Endodermal cell (in vitro differentiated cells): ENCODE measurements around the gene ASF1A. TPM values are rescaled to one million over a fixed set of nuclear protein-coding genes. Genes with fewer than 3 reads are reported as not detected.
"Not testable (repeated sequence)": the region's sequence is repeated elsewhere in the genome, so short reads cannot be mapped to it uniquely, and the experiment has no call there.

Experiments
- DNase-seq: peaks from one replicate; pipeline ENCODE4 v3.0.0-alpha.2; 2017
- H3K27ac ChIP-seq: 2 replicates; pipeline ENCODE4 v1.5.1; 2013; ENCODE audit warnings: mild to moderate bottlenecking, low read depth, low read length, moderate library complexity
- H3K27me3 ChIP-seq: 2 replicates; pipeline ENCODE4 v1.6.1; 2013; ENCODE audit warnings: mild to moderate bottlenecking, low read length, moderate library complexity; ENCODE audit not compliant: insufficient read depth, control insufficient read depth, poor library complexity, severe bottlenecking
- H3K36me3 ChIP-seq: 2 replicates; pipeline ENCODE4 v1.7.0; 2013; ENCODE audit warnings: mild to moderate bottlenecking, low read length, moderate library complexity; ENCODE audit not compliant: control insufficient read depth, insufficient read depth
- H3K4me1 ChIP-seq: one replicate; pipeline ENCODE4 v1.7.0; 2013; ENCODE audit warnings: low read length; ENCODE audit not compliant: control insufficient read depth, insufficient read depth
- H3K4me3 ChIP-seq: 2 replicates; pipeline ENCODE4 v1.5.1; 2013; ENCODE audit warnings: mild to moderate bottlenecking, low read length, moderate library complexity
- H3K9ac ChIP-seq: 2 replicates; pipeline ENCODE4 v1.6.1; 2013; ENCODE audit warnings: mild to moderate bottlenecking, low read length, moderate library complexity; ENCODE audit not compliant: poor library complexity, severe bottlenecking; ENCODE audit errors: extremely low read depth
- H3K9me3 ChIP-seq: 2 replicates; pipeline ENCODE4 v1.6.1; 2013; ENCODE audit warnings: mild to moderate bottlenecking, low read length, moderate library complexity; ENCODE audit not compliant: control insufficient read depth
- H3K27ac Mint-ChIP-seq: 2 replicates; pipeline ENCODE4 v1.8.0; 2020; ENCODE audit warnings: mixed read lengths
- H3K27me3 Mint-ChIP-seq: 2 replicates; pipeline ENCODE4 v1.8.0; 2021; ENCODE audit warnings: mild to moderate bottlenecking, mixed read lengths; ENCODE audit not compliant: insufficient read depth
- H3K36me3 Mint-ChIP-seq: 2 replicates; pipeline ENCODE4 v1.8.0; 2020; ENCODE audit warnings: low read depth, mixed read lengths
- H3K4me1 Mint-ChIP-seq: 2 replicates; pipeline ENCODE4 v1.8.0; 2020; ENCODE audit warnings: mixed read lengths
- H3K4me3 Mint-ChIP-seq: 2 replicates; pipeline ENCODE4 v1.8.0; 2020; ENCODE audit warnings: mild to moderate bottlenecking, moderate library complexity, mixed read lengths
- H3K9me3 Mint-ChIP-seq: 2 replicates; pipeline ENCODE4 v1.8.0; 2020; ENCODE audit warnings: mild to moderate bottlenecking, mixed read lengths
- WGBS, 2 experiments: methylation state at CpG; one replicate each; pipeline versions ENCODE4 v1.1.5 to v1.1.7; 2013; ENCODE audit warnings: missing lambda C conversion rate in 2 of 2, mixed read lengths in 1 of 2; ENCODE audit not compliant: insufficient coverage in 1 of 2, insufficient read length in 1 of 2; 5-methylcytosine and 5-hydroxymethylcytosine counted together
- total RNA-seq, 2 donors: library from RNA; stranded (reverse); fragmentation: NEBNext Ultra II Directional in 1 of 2; extraction: Animal tissue kit (Norgen Biotek cat#: 25700) in 1 of 2; gene quantifications; 2 replicates in 1 of 2; 3 replicates in 1 of 2; pipeline ENCODE4 v1.2.1, GENCODE V29; 2021
- TF ChIP-seq, protein P1 (sequence below): fragments of 200-600 bp; sonication (generic); conservative IDR thresholded peaks from 2 replicates; pipeline ENCODE4 v1.5.0; 2021; ENCODE audit warnings: antibody characterized with exemption, mild to moderate bottlenecking

Gene ASF1A
- total RNA-seq, 2 donors from 2014 or later: 44.5 to 54.9 TPM

DNA sequence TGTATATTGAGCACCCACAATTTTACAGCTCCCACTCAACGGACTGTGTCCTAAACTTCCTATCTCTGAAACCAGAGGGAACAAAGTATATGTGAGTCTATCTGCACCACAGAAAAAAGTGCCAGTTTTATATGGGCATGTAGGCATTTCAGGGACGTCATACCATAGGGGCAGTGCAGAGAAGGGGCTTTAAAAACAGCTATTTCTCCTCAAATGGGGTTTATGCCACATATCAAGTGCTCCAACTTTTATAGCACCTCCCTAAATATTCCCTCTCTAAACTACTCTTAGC is 28.9 kb upstream of the ASF1A start:
- 92 to 100% methylated on average over 1 to 2 of the region's 2 CpGs for WGBS, 2 experiments
- no peaks in the 10 kb centered on the region for H3K36me3 ChIP-seq
- no peak overlapping the region for H3K27ac ChIP-seq
- Mint-ChIP-seq H3K27ac (peak overlapping the region; percentile 20), H3K36me3 (peaks cover 18% of the 10 kb centered on the region), H3K4me3 (no peak overlapping the region), H3K9me3 (peaks cover 27% of the 10 kb centered on the region), H3K4me1 (peaks cover 8% of the 10 kb centered on the region), H3K27me3 (no peaks in the 10 kb centered on the region)
- no peaks in the 10 kb centered on the region for H3K4me1 ChIP-seq
- DNase-seq: no peak
- H3K9me3 ChIP-seq: peaks cover 28% of the 10 kb centered on the region
- H3K27me3 ChIP-seq: no peaks in the 10 kb centered on the region
- H3K4me3 ChIP-seq: no peak overlapping the region
- TF ChIP-seq, protein P1, sequence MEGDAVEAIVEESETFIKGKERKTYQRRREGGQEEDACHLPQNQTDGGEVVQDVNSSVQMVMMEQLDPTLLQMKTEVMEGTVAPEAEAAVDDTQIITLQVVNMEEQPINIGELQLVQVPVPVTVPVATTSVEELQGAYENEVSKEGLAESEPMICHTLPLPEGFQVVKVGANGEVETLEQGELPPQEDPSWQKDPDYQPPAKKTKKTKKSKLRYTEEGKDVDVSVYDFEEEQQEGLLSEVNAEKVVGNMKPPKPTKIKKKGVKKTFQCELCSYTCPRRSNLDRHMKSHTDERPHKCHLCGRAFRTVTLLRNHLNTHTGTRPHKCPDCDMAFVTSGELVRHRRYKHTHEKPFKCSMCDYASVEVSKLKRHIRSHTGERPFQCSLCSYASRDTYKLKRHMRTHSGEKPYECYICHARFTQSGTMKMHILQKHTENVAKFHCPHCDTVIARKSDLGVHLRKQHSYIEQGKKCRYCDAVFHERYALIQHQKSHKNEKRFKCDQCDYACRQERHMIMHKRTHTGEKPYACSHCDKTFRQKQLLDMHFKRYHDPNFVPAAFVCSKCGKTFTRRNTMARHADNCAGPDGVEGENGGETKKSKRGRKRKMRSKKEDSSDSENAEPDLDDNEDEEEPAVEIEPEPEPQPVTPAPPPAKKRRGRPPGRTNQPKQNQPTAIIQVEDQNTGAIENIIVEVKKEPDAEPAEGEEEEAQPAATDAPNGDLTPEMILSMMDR: no peak
- H3K9ac ChIP-seq: no peak overlapping the region

DNA sequence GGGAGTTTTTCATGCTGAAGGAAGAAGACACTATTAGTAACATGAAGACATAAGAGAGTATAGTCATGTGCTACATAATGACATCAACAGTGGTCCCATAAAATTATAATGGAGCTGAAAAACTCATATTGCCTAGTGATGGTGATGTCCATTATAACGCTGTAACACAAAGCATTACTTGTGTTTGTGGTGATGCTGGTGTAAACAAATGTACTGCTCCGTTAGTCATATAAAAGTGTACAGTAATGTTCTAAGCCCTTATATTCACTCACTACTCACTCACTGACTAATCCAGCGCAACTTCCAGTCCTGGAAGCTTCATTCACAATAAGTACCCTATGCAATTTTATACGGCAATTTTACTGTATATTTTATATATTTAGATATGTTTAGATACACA is 26.8 kb upstream of the ASF1A start:
- no peak overlapping the region for H3K27ac ChIP-seq
- H3K4me1 ChIP-seq: no peaks in the 10 kb centered on the region
- H3K4me3 ChIP-seq: no peak overlapping the region
- TF ChIP-seq, protein P1: no peak
- H3K27ac Mint-ChIP-seq: no peak overlapping the region
- no peak overlapping the region for H3K4me3 Mint-ChIP-seq
- H3K27me3 ChIP-seq: no peaks in the 10 kb centered on the region
- no peaks in the 10 kb centered on the region for H3K27me3 Mint-ChIP-seq
- no peak overlapping the region for H3K9ac ChIP-seq
- peaks cover 12% of the 10 kb centered on the region for H3K4me1 Mint-ChIP-seq
- WGBS, 2 experiments: 100% methylated on average over 2 of the region's 4 CpGs; no CpG with 5 or more reads in 1 of the 2 experiments
- H3K36me3 Mint-ChIP-seq: peaks cover 35% of the 10 kb centered on the region
- no peaks in the 10 kb centered on the region for H3K36me3 ChIP-seq
- H3K9me3 ChIP-seq: peaks cover 25% of the 10 kb centered on the region
- peaks cover 40% of the 10 kb centered on the region for H3K9me3 Mint-ChIP-seq
- no peak for DNase-seq

DNA sequence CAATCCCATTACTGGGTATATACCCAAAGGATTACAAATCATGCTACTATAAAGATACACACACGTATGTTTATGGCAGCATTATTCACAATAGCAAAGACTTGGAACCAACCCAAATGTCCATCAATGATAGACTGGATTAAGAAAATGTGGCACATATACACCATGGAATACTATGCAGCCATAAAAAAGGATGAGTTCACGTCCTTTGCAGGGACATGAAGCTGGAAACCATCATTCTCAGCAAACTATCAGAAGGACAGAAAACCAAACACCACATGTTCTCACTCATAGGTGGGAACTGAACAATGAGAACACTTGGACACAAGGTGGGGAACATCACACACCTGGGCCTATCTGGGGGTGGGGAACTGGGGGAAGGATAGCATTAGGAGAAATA is 25.1 kb upstream of the ASF1A start:
- H3K4me3 ChIP-seq, H3K9ac ChIP-seq, H3K27ac ChIP-seq, DNase-seq, H3K27ac Mint-ChIP-seq, H3K27me3 Mint-ChIP-seq, H3K4me1 ChIP-seq, H3K27me3 ChIP-seq, H3K4me3 Mint-ChIP-seq, H3K36me3 ChIP-seq: not testable (repeated sequence)
- H3K9me3 Mint-ChIP-seq: peaks cover 33% of the 10 kb centered on the region
- H3K9me3 ChIP-seq: peaks cover 19% of the 10 kb centered on the region
- WGBS, 2 experiments: 94% methylated on average over 2 of the region's 2 CpGs; no CpG with 5 or more reads in 1 of the 2 experiments
- H3K36me3 Mint-ChIP-seq: peaks cover 28% of the 10 kb centered on the region
- peaks cover 12% of the 10 kb centered on the region for H3K4me1 Mint-ChIP-seq

DNA sequence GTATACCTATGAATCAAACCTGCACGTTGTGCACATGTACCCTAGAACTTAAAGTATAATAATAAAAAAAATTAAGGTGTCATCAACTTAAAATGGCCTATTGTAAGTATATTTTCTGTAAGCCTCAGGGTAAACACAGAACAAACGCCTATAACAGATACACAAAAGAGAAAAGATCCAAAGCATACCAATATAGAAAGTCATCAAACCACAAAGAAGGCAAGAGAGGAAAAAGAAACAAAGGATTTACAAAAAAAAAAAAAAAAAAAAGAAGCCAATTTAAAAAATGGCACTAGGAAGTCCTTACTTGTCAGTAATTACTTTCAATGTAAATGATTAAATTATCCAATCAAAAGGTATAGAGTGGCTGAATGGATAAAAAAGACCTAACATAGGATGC is 24.6 kb upstream of the ASF1A start:
- H3K4me1 ChIP-seq: no peaks in the 10 kb centered on the region

More for the DNA sequence above, 24.6 kb upstream of the ASF1A start:
- no CpG with 5 or more reads among the region's 2 CpGs for WGBS, 2 experiments
- H3K27me3 ChIP-seq: no peaks in the 10 kb centered on the region
- no peaks in the 10 kb centered on the region for H3K27me3 Mint-ChIP-seq
- H3K9me3 ChIP-seq: peaks cover 19% of the 10 kb centered on the region
- H3K27ac Mint-ChIP-seq: no peak overlapping the region
- no peak for DNase-seq
- H3K27ac ChIP-seq: no peak overlapping the region
- peaks cover 30% of the 10 kb centered on the region for H3K36me3 Mint-ChIP-seq
- H3K4me1 Mint-ChIP-seq: peaks cover 11% of the 10 kb centered on the region
- H3K9ac ChIP-seq: no peak overlapping the region
- H3K4me3 ChIP-seq: no peak overlapping the region
- no peaks in the 10 kb centered on the region for H3K36me3 ChIP-seq
- H3K9me3 Mint-ChIP-seq: peaks cover 33% of the 10 kb centered on the region
- H3K4me3 Mint-ChIP-seq: no peak overlapping the region
- TF ChIP-seq, protein P1: no peak
